Erythroblast (primary cell): ENCODE data around the gene PISD.

Source experiments
- GATA1 ChIP-seq: IDR thresholded peaks from 2 replicates; pipeline ENCODE4 v1.6.1; 2011; ENCODE audit warnings: low read depth, mild to moderate bottlenecking, control low read depth, low read length, moderate library complexity
- POLR2A ChIP-seq: IDR thresholded peaks from 2 replicates; pipeline ENCODE4 v1.6.1; 2011; ENCODE audit warnings: mild to moderate bottlenecking, low read length

DNA sequence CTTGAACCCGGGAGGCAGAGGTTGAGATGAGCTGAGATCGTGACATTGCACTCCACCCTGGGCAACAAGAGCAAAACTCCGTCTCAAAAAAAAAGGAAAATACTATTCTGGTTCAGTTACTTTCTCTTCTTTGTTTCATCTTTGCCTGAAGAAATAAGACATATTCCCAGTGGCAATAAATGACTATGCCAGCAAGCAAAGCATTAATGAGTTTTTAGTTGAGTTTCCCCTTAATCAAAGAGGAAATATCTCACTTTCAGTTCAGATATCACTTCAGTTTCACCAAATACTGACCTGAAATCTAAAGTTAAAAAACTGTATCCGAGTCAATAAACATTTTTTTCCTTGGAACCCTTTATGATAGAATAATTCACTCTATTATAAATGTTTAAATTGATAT lies 10.4 kb downstream of the PISD start:
- TF ChIP-seq POLR2A = no peak
- no peak for TF ChIP-seq GATA1
